A673 (cell line): ENCODE measurements around the gene AANAT.

Experiments
- CTCF ChIP-seq: fragments of 300-800, 200-600 bp; sonication (generic); conservative IDR thresholded peaks from 2 replicates; pipeline ENCODE4 v1.5.1; 2017; ENCODE audit warnings: low read depth, mild to moderate bottlenecking, antibody characterized with exemption, low read length, moderate library complexity, mixed read lengths
- EZH2 ChIP-seq: fragments of 200-600 bp; sonication (generic); IDR thresholded peaks from 2 replicates; pipeline ENCODE4 v1.6.1; 2017; ENCODE audit warnings: borderline replicate concordance, low read depth, mild to moderate bottlenecking, mixed read lengths, antibody characterized with exemption, low read length; ENCODE audit not compliant: poor library complexity, severe bottlenecking

GRCh38 chr17:76497699-76497978, 30.2 kb downstream of the AANAT start:
- TF ChIP-seq CTCF: no peak
- TF ChIP-seq EZH2: no peak
